NCI-H1930 (cell line): ENCODE measurements around the gene EREG.
"Not testable (repeated sequence)": the region's sequence is repeated elsewhere in the genome, so short reads cannot be mapped to it uniquely, and the experiment has no call there.

ENCODE experiments used
- DNase-seq, 2 experiments: peaks; one replicate each; lab custom pipeline; 2025; lab: John Stamatoyannopoulos, UW

EREG gene

DNA sequence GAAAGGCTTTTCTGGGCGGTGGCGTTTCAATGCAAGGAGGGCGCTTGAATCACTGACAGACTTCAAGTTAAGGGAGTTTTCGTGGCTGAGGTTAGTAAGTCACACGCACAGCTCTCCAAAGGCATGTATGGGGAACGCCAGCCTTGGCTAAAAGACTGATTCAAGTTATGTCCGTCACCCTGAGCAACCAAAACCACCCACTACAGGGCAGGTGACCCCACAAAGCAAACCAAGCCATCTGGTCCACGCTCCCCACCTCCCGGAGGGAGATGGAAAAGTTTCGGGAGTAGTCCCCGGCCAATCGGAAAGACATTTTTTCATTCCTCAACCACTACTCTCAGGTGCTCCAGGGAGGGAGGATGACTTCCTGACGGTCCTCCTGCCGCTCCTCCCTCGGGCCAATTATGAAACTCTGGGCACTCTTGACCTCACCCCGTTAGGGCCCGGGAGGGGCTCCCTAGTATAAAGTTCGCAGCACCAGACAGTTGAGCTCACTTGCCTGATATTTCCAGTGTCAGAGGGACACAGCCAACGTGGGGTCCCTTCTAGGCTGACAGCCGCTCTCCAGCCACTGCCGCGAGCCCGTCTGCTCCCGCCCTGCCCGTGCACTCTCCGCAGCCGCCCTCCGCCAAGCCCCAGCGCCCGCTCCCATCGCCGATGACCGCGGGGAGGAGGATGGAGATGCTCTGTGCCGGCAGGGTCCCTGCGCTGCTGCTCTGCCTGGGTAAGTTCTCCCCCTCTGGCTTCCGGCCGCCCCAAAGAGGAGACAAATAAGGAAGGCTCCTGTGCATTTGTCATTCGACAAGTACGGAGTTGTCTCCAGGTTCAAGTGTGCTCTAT lies at the start of gene EREG:
EREG (plus strand) TSS at position 494 of the 840 bp plus-strand sequence; CDS start at position 658, 164 bp downstream.
- no peak for DNase-seq

- no peak for DNase-seq
Observed at GRCh38 chr4:74315376-74315775, 49.6 kb upstream of the EREG start.

- DNase-seq, result no peak
Observed at GRCh38 chr4:74316397-74316796, 48.5 kb upstream of the EREG start.

DNA sequence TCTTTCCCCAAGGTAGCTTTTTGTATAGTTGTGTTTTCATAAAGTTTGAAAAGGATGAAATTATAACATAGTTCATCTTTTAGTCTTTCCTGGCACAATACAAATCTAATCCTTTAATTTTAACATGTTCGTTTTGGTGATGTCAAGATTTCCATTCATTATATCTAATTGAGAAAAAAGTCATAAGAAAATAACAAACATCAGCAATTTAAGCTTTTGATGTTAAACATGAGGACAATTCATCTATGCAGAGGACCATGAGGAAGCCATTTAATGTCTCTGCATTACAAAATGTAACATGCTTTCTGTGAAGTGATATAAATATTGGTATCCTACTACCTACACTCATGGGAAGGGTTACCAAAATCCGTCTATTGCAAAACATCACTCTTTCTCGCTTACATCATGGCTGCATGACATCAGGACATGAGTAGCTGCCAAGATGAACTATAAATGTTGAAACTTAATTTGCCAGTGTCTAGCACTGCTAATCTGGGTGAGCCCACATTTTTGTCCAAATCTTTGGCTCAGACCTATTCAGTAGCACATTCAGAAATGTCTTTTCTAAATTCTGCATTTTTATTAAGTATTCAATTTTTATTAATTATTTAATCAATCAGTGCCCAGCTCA lies 47.2 kb upstream of the EREG start:
- no peak for DNase-seq

- DNase-seq, result no peak
Observed at GRCh38 chr4:74318276-74318675, 46.7 kb upstream of the EREG start.

- DNase-seq, result no peak
Observed at GRCh38 chr4:74319470-74319869, 45.5 kb upstream of the EREG start.

DNA sequence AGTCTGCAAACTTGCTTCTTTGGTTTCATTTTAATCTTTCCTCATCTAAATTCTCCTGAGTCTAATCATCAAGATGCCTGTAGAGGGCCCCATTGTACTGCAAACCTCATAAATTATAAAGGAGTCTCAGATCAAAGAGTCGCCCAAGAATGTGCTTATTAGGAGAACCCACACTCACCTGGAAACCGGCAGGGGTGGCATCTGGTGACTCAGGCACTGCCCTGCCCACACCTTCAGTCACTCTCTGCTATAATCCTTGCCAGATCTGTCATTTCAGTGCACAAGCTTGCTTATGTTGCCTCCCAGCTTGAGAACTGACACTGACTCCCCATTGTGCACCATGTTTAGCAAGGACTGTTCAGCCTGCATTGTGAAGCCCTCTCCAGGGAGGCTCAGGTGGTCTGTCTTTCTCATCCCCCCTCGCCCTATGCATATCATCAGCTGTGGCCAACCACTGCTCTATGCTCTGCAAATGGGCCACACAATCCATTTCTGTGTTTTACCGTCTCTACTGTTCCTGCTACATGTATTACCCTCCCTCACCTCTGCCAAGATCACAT lies 44.3 kb upstream of the EREG start:
- peak in 1 of 2 experiments; percentile 5 for DNase-seq

GRCh38 chr4:74322301-74322700 lies 42.6 kb upstream of the EREG start:
- no peak for DNase-seq

- DNase-seq, result no peak
Observed at GRCh38 chr4:74323663-74324062, 41.3 kb upstream of the EREG start.

DNA sequence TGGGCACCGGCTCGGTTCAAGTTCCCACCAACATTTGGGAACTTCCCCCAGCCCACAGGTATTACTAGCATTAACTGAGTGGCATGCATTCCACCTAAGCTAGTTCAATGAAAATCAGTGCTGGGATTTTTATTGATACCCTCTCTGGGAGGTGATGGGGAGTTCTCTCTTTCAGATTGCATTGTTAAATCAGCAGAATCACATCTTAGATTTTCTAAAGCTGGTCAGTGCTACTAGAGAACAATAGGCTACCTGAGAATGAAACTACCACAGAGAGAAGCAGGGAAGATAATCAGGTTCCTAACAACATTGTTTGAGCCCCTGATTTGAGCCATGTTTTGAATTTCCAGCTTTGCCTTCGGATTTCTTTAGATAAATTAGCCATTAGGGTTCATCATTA lies 40.7 kb upstream of the EREG start:
- no peak for DNase-seq

GRCh38 chr4:74325886-74326285 lies 39.1 kb upstream of the EREG start:
- DNase-seq, result no peak

DNA sequence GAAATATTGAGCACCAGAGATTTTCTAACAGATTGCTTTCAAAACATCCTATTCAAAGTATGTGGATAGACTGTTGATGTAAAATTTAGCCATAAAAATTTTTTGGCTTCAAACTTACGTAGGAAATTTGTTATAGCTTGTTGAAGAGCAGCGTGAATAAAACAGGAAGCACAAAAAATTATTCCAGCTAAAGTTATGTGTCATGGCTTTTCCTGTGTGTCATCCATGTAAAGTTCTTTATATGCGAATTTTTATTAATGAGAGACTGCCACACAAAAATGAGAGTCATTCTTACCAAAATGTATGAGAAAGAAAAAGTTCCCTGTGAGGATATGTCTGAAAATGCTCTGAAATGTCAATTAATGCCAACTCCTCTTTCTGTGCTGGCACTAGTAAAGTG lies 37.2 kb upstream of the EREG start:
- no peak for DNase-seq

DNA sequence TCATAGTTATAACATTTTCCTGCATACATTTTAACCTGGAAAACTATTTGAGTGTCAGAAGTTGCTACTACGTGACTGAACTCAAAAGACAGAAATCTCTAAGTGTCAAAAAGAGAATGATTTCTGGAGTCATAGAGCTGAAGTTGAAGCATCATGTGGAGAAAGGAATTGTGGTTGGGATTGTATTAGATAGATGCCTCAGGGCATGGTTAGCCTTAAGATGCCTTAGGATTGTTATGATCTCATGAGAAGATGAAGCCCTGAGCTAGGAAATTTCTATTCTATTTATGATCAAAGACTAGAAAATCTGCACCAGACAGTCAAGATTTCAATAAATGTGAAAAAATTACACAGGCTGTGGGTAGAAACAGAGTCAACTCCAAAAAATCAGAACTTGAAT lies 36.4 kb upstream of the EREG start:
- DNase-seq, result no peak

GRCh38 chr4:74329307-74329706 lies 35.6 kb upstream of the EREG start:
- no peak for DNase-seq

- no peak for DNase-seq
Observed at GRCh38 chr4:74330295-74330750, 34.6 kb upstream of the EREG start.

GRCh38 chr4:74331252-74331651 lies 33.7 kb upstream of the EREG start:
- no peak for DNase-seq

DNA sequence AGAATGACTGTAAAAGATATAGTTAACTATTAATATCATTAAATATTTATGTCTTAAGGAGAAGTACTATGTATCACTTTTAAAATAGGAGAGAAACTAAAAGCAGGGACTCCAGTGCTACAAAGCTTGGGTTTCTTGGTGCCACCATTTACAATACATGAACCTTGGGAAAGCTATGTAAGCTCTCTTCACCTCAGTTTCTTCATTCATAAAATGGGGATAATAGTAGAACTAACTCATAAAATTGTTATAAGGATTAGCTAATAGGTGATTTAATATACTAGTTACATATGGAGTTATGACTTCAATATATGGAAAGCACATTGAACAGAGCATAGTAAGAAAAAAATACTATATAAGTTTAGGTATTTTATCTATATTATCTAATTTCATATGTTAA lies 33.0 kb upstream of the EREG start:
- no peak for DNase-seq

DNA sequence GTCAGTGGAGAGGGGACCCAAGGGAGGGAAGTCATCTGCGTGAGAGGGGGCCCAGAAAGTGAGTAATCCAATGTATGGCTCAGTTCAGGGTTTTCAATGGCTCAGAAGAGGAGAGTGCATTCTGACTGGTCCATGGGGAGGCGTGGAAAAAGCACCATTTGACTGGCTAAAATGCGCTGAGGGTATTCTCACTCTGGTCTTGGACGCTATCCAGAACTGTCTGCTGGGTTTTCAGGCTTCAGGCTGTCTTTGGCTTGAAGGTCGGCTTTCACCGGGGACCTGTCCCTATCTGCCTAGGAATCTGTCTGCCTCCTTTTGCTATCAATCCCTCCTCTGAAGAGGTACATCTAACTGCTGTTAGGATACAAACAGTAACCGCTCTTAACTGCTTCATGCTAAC lies 30.3 kb upstream of the EREG start:
- DNase-seq, result no peak

- DNase-seq, result no peak
Observed at GRCh38 chr4:74335341-74336021, 29.5 kb upstream of the EREG start.

GRCh38 chr4:74338792-74339333 lies 26.1 kb upstream of the EREG start:
- no peak for DNase-seq

DNA sequence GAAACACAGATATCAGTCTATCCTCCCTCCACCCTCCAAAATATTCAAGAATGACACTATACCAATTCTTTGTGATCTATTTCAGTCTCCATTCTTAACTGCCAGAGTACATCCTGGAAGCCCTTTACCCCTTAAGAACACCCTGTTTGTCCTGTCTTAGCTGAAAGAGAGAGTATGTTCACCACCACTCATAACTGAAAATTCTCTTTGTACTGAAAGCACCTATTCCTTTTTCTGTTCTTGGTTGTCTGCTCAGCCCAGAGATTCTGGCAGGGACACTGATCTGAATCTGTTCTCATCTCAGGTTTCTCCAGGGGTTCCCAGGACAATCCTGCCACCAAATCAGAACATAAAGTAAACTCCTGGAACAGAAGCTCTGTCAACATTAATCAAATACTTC lies 25.4 kb upstream of the EREG start:
- DNase-seq, result no peak

GRCh38 chr4:74340421-74340820 lies 24.5 kb upstream of the EREG start:
- not testable (repeated sequence) for DNase-seq
